ENCODE results near the gene ATP5IF1.

Gene ATP5IF1

DNA sequence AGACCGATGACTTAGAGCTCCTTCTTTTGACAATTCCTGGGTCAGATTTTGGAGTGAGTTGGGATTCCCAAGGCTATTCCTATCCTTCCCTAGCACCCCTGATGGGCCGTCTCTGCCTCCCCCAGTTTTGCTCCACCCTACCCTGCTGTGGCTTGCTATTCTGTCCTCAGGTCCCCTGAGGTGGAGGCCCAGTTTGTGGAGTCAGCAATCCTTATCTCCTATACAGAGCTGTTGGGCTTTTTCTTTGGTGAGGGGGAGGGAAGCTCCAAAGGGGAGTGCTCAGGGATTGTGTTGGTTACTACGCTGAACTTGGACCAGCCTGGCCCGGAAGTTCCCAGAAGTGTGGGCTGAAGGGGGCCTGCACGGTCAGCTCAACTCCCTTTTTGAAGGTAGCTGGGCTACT lies 31.0 kb downstream of the ATP5IF1 start:
- no peak for DNase-seq (ENCODE audit: low read depth, low spot score)
- POLR2A ChIA-PET, result interaction anchor here (0.7 to 0.9 kb wide), 2 partner anchors 13 to 18 kb away, joined by 3 to 4 read pairs; no protein-coding TSS in a partner anchor
- H3K4me3 ChIP-seq (ENCODE audit: low read depth, low read length), result no peak overlapping the region
- TF ChIP-seq, protein P1, sequence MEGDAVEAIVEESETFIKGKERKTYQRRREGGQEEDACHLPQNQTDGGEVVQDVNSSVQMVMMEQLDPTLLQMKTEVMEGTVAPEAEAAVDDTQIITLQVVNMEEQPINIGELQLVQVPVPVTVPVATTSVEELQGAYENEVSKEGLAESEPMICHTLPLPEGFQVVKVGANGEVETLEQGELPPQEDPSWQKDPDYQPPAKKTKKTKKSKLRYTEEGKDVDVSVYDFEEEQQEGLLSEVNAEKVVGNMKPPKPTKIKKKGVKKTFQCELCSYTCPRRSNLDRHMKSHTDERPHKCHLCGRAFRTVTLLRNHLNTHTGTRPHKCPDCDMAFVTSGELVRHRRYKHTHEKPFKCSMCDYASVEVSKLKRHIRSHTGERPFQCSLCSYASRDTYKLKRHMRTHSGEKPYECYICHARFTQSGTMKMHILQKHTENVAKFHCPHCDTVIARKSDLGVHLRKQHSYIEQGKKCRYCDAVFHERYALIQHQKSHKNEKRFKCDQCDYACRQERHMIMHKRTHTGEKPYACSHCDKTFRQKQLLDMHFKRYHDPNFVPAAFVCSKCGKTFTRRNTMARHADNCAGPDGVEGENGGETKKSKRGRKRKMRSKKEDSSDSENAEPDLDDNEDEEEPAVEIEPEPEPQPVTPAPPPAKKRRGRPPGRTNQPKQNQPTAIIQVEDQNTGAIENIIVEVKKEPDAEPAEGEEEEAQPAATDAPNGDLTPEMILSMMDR (IDR thresholded peaks at IDR 0.05; ENCODE audit: insufficient read depth, low read length, missing control alignments), result no peak
- CTCF ChIA-PET, result interaction anchor here (1.0 to 12.3 kb wide), 5 partner anchors 9 to 336 kb away, joined by 3 to 148 read pairs (median 3); no protein-coding TSS in a partner anchor

DNA sequence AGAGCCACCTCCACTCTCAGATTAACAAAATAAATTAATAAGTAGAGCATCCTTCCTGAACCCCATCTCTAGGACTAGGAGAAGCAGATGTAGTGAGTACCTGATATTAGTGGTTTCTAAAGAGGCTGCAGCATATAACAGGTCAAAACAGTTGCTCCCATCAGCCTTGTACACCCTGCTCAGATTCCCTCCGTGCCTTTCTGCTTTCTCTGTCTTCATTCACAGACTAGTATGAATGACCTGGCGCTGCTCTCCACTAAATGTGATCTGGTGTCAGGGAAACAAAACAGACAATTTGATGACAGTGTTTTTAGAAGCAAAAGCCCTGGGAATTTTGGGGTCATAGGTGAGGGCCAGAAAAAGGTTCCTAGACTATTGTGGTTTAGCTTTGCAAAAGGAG lies 31.7 kb downstream of the ATP5IF1 start:
- ChIA-PET POLR2A (interaction anchor here (0.7 to 1.6 kb wide), 2 partner anchors 8 to 19 kb away, joined by 4 read pairs; partner anchors contain the start of gene SESN2), CTCF (interaction anchor here (1.6 to 12.3 kb wide), 2 partner anchors 12 to 19 kb away, joined by 4 to 148 read pairs; no protein-coding TSS in a partner anchor)
- H3K4me3 ChIP-seq (ENCODE audit: low read depth, low read length), result no peak overlapping the region
- TF ChIP-seq, protein P1 (IDR thresholded peaks at IDR 0.05; ENCODE audit: insufficient read depth, low read length, missing control alignments), result no peak
- no peak for DNase-seq (ENCODE audit: low read depth, low spot score)

DNA sequence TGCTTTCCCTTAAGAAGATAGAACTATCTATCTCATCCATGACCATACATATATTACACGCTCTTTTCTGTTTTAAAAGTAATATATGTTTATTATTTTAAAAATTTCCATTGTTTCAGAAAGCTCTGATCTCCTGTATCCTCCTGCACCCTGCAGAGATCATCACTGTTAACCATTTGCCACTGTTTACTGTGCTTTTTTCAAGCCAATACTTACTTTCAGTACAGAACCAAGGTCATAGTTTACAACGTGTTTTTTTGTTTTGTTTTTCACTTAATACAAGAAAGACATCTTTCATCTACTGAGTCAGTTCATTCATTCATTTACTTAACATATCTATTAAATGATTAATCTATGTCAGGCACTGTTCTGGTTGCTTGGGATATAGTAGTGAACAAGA lies 33.6 kb downstream of the ATP5IF1 start:
- POLR2A ChIA-PET, result no interaction called here
- TF ChIP-seq, protein P1 (IDR thresholded peaks at IDR 0.05; ENCODE audit: insufficient read depth, low read length, missing control alignments), result no peak
- no peak for DNase-seq (ENCODE audit: low read depth, low spot score)
- no peak overlapping the region for H3K4me3 ChIP-seq (ENCODE audit: low read depth, low read length)
- CTCF ChIA-PET, result interaction anchor here (1.7 to 2.3 kb wide), 2 partner anchors 8 to 21 kb away, joined by 5 to 11 read pairs; no protein-coding TSS in a partner anchor

DNA sequence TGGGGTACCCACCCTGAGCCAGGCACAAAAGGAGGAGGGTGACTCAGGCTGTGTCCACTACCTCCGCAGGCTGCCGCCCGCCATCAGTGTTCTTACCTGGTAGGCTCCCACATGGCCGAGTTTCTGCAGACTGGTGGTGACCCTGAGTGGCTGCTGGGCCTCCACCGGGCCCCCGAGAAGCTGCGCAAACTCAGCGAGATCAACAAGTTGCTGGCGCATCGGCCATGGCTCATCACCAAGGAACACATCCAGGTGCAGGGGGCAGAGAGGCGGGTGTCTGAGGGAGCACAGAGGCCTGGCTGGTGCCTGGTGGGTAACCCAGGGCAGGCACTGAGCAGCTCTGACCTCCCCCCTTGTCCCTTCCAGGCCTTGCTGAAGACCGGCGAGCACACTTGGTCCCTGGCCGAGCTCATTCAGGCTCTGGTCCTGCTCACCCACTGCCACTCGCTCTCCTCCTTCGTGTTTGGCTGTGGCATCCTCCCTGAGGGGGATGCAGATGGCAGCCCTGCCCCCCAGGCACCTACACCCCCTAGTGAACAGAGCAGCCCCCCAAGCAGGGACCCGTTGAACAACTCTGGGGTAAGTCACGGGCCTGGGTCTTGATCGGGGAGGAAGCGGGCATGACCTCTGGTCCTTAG lies 36.4 kb downstream of the ATP5IF1 start:
- no peak overlapping the region for H3K4me3 ChIP-seq (ENCODE audit: low read depth, low read length)
- TF ChIP-seq, protein P1 (IDR thresholded peaks at IDR 0.05; ENCODE audit: insufficient read depth, low read length, missing control alignments), result no peak
- POLR2A ChIA-PET, result interaction anchor here (2.4 kb wide), 1 partner anchor 10 kb away, joined by 9 read pairs; no protein-coding TSS in a partner anchor
- no peak for DNase-seq (ENCODE audit: low read depth, low spot score)
- CTCF ChIA-PET, result interaction anchor here (1.2 to 2.0 kb wide), 3 partner anchors 11 to 88 kb away, joined by 3 to 7 read pairs (median 7); no protein-coding TSS in a partner anchor

DNA sequence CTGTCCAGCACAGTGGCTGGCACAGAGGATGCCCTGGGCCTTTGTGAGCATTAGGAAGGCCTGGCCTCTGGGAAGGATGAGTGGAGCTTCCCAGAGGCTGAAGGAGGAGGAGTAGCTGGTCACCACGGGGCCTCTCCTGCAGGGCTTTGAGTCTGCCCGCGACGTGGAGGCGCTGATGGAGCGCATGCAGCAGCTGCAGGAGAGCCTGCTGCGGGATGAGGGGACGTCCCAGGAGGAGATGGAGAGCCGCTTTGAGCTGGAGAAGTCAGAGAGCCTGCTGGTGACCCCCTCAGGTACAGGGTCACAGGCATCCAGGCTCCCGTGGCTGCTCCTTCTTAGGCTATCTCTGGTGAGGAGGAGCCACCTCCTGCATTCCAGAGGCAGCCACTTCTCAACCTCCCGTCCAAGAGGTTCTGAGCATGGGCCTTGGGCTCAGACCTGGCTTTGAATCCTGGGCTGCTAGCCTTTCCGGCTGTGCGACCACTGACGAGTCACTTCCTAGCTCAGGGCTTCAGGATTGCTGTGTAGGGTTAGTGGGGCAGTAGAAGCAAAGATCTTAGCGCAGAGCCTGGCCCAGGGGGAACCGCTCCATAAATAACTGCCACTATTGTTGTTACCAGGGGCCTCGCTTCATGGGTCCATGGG lies 37.4 kb downstream of the ATP5IF1 start:
- ChIA-PET CTCF (interaction anchor here (1.2 to 3.1 kb wide), 4 partner anchors 12 to 87 kb away, joined by 3 to 15 read pairs (median 7); no protein-coding TSS in a partner anchor), POLR2A (interaction anchor here (0.8 to 2.4 kb wide), 3 partner anchors 11 to 14 kb away, joined by 3 to 9 read pairs (median 4); no protein-coding TSS in a partner anchor)
- H3K4me3 ChIP-seq (ENCODE audit: low read depth, low read length), result no peak overlapping the region
- TF ChIP-seq, protein P1 (IDR thresholded peaks at IDR 0.05; ENCODE audit: insufficient read depth, low read length, missing control alignments), result no peak
- DNase-seq (ENCODE audit: low read depth, low spot score), result no peak

DNA sequence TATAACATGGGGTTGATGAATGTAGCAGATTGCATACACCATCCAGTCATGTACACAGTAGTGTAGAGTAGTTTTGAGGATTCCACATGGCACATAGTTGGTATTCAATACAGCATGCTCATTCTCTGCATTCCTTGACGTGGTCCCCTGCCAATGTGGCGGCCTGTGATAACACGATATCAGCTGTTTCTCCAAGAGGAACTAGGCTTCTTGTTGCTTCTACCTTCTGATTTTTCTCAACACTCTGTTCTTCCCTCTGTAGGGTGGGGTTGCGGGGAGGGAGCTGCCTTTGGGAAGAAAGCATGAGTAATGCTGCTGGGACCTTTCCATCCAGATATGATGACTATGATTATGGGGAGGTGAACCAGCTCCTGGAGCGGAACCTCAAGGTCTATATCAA lies 42.8 kb downstream of the ATP5IF1 start:
- H3K4me3 ChIP-seq (ENCODE audit: low read depth, low read length), result no peak overlapping the region
- ChIA-PET CTCF (interaction anchor here (1.3 kb wide), 1 partner anchor 30 kb away, joined by 4 read pairs; no protein-coding TSS in a partner anchor), POLR2A (interaction anchor here (0.6 kb wide), 1 partner anchor 15 kb away, joined by 3 read pairs; no protein-coding TSS in a partner anchor)
- TF ChIP-seq, protein P1 (IDR thresholded peaks at IDR 0.05; ENCODE audit: insufficient read depth, low read length, missing control alignments), result no peak
- DNase-seq (ENCODE audit: low read depth, low spot score), result no peak
